ENCODE data around the gene KCNC1.

The KCNC1 gene

GRCh38 chr11:17760102-17761029 lies 25.8 kb downstream of the KCNC1 start:
- peak; percentile 78 for DNase-seq

GRCh38 chr11:17762309-17762974 lies 27.9 kb downstream of the KCNC1 start:
- DNase-seq = peak; percentile 15

- DNase-seq = no peak
Observed at GRCh38 chr11:17763244-17763643, 28.7 kb downstream of the KCNC1 start.

GRCh38 chr11:17763703-17764102 lies 29.1 kb downstream of the KCNC1 start:
- no peak for DNase-seq

- no peak for DNase-seq
Observed at GRCh38 chr11:17764446-17765218, 30.1 kb downstream of the KCNC1 start.

GRCh38 chr11:17765356-17766072 lies 30.9 kb downstream of the KCNC1 start:
- peak; percentile 32 for DNase-seq

GRCh38 chr11:17766073-17766359 lies 31.4 kb downstream of the KCNC1 start:
- DNase-seq = no peak

GRCh38 chr11:17766590-17766989 lies 32.0 kb downstream of the KCNC1 start:
- peak; percentile 24 for DNase-seq

GRCh38 chr11:17767301-17767885 lies 32.8 kb downstream of the KCNC1 start:
- no peak for DNase-seq

- DNase-seq = no peak
Observed at GRCh38 chr11:17767914-17768313, 33.3 kb downstream of the KCNC1 start.

- DNase-seq = no peak
Observed at GRCh38 chr11:17768547-17768946, 34.0 kb downstream of the KCNC1 start.

- DNase-seq = no peak
Observed at GRCh38 chr11:17769218-17769617, 34.6 kb downstream of the KCNC1 start.

GRCh38 chr11:17770048-17770652 lies 35.6 kb downstream of the KCNC1 start:
- peak; percentile 63 for DNase-seq

GRCh38 chr11:17770917-17771316 lies 36.3 kb downstream of the KCNC1 start:
- no peak for DNase-seq

- no peak for DNase-seq
Observed at GRCh38 chr11:17771415-17771814, 36.8 kb downstream of the KCNC1 start.

GRCh38 chr11:17771841-17772401 lies 37.3 kb downstream of the KCNC1 start:
- DNase-seq = no peak

GRCh38 chr11:17772704-17773600 lies 38.4 kb downstream of the KCNC1 start:
- DNase-seq = no peak

GRCh38 chr11:17773674-17774073 lies 39.1 kb downstream of the KCNC1 start:
- no peak for DNase-seq

- no peak for DNase-seq
Observed at GRCh38 chr11:17774232-17775034, 39.9 kb downstream of the KCNC1 start.

- no peak for DNase-seq
Observed at GRCh38 chr11:17775035-17775348, 40.4 kb downstream of the KCNC1 start.

Measured in hematopoietic multipotent progenitor cell treated with erythropoietin and hydrocortisone succinate and interleukin-3 and kit ligand, for 4 days (in vitro differentiated cells).